PC-9 (cell line): ENCODE data around the gene SNAI3.

Experiments used
- CTCF ChIP-seq: fragments of 200-600 bp; sonication (generic); conservative IDR thresholded peaks from 2 replicates; pipeline ENCODE4 v1.6.1; 2017; ENCODE audit warnings: mixed run types, antibody characterized with exemption, mild to moderate bottlenecking, moderate library complexity
- EZH2 ChIP-seq: fragments of 200-600 bp; sonication (generic); IDR thresholded peaks from 2 replicates; pipeline ENCODE4 v1.8.0; 2017; ENCODE audit warnings: antibody characterized with exemption, low read depth

GRCh38 chr16:88653101-88653500 lies 33.2 kb downstream of the SNAI3 start:
- no peak for TF ChIP-seq CTCF
- no peak for TF ChIP-seq EZH2
